AG09309 (cell line): Measurements from ENCODE around the gene RAB44.
A peak's percentile ranks its signal among the peaks of the same experiment; 100 is the strongest.

Experiments used
- DNase-seq: peaks from one replicate; pipeline ENCODE4 v3.0.0-alpha.2; 2010; ENCODE audit warnings: low read depth
- H3K4me3 ChIP-seq: 2 replicates; pipeline ENCODE4 v1.5.1; 2011; ENCODE audit warnings: mild to moderate bottlenecking, low read depth, low read length, moderate library complexity; ENCODE audit not compliant: control insufficient read depth
- TF ChIP-seq, protein P1 (sequence below): IDR thresholded peaks from 2 replicates; pipeline ENCODE4 v1.5.1; 2011; ENCODE audit warnings: mild to moderate bottlenecking, low read depth, low read length, inconsistent platforms; ENCODE audit not compliant: insufficient read depth, control insufficient read depth; ENCODE audit errors: missing control alignments

RAB44 gene

DNA sequence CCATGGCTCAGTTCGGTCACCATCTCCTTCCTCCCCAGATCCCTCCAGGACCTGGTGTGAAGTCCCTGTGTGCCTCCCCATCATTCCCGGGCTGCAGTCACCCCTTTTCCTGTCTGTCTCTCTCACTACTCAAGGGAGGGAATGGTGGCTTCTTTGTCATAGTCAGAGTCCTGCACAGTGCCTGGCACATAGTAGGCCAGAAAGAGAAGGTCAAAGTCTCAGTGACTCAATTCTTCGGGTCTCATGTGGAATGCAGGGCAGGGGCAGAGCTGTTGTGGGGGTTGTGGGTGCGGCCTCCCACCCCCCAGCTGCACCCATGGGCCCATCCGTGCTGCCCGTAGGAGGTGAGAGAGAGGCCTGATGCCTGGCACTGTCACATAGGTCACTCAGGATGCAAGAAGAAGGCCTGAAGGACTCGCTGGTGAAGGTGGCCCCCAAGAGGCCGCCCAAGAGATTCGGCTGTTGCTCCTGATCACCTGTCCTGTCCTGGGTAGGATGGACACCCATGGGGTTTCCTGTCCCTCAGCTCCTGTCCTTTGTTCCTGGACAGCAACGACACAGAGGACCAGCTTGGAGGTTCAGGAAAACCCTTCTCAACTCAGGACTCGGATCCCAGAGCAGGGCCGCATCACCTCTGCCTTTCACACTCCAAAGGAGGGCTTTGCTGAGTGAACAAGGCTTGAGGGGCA, 34.1 kb downstream of the RAB44 start:
- no peak overlapping the region for H3K4me3 ChIP-seq
- no peak for DNase-seq
- TF ChIP-seq, protein P1, sequence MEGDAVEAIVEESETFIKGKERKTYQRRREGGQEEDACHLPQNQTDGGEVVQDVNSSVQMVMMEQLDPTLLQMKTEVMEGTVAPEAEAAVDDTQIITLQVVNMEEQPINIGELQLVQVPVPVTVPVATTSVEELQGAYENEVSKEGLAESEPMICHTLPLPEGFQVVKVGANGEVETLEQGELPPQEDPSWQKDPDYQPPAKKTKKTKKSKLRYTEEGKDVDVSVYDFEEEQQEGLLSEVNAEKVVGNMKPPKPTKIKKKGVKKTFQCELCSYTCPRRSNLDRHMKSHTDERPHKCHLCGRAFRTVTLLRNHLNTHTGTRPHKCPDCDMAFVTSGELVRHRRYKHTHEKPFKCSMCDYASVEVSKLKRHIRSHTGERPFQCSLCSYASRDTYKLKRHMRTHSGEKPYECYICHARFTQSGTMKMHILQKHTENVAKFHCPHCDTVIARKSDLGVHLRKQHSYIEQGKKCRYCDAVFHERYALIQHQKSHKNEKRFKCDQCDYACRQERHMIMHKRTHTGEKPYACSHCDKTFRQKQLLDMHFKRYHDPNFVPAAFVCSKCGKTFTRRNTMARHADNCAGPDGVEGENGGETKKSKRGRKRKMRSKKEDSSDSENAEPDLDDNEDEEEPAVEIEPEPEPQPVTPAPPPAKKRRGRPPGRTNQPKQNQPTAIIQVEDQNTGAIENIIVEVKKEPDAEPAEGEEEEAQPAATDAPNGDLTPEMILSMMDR, result no peak

DNA sequence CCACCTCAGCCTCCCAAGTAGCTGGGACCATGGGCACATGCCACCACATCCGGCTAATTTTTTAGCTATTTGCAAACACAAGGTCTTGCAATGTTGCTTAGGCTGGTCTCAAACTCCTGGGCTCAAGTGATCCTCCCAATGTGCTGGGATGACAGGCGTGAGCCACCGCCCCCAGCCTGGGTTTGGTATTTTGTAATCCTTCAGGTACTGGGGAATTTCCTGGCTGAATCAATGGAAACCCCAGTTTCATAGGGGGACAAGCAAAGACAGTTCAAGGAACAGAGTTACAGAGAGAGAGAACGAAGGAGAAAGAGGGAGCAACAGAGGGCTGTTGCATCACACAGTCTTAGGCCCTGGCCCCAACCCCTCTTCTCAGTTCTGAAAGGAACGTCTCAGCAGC, 35.7 kb downstream of the RAB44 start:
- H3K4me3 ChIP-seq, result no peak overlapping the region
- TF ChIP-seq, protein P1, result no peak
- DNase-seq, result no peak

DNA sequence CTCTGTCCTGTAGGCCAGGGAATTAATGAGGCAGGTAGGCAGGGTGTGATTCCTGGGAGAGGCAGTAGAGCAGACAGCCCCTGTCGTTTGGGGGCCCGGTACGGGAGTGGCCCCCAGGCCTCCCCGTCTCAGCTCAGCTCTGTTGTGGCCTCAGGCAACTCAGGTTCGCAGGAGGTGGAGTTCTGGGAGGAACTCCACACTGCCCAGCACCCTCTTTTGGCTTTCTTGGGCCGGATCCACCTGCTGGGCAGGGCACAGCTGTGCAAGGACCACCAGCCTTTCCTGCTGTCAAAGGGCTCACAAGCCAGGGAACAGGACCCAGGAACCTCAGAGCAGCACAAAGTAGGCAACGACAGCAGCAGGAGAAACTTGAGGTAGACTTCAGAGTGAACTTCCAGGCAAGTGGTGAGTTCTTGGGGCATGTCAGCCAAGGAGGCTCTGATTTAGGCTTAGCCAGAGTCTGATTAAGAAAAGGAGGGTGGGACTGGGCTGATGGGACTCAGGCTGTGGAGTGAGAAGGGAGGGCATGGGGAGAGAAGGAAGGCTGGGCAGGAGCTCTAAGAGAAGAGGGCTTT, 36.9 kb downstream of the RAB44 start:
- TF ChIP-seq, protein P1, result no peak
- no peak for DNase-seq
- peak overlapping the region; percentile 21 for H3K4me3 ChIP-seq

DNA sequence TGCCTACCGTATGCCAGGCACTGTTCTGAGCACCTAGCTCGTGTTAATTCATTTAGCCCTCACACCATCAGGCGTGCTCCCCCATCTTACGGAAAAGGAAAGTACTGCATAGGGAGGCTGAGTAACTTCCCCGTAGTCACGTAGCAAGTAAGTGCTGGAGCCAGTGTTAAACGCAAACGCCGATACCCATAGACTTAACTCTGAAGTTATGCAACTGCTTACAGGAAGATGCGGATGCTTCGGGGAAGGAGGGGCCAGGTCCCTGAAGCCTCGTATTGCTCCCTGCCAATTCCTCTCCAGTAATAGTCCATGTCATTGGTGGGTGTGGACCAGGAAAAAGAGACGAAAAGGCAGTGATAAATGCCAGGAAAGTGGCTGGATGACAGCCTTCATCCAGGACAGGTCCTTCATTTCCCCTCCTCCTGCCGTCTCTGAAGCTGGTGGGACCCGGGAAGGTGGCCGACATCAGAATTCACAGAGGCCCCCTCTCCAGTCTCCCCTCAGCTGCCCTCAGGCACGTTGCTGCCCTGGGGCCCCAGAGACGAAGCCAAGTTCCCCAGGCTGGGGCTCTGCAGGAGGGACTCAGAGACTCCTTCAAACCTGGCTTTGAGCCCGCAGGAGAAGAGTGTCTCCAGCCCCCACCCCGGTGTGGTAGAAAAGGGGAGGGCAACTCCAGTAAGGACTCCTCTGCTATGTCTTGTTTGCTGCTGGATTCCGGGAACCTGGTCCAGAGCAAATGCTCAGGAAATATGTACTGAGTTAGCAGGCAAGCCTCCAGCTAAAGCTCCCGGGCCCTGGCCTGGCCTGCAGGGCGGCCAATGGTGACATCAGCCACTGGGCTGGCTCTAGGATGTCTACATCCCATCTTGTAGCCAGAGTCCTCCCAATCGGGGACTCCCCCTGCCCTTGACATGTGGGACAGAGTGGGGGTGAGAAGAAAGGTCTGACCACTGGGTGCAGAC, 37.8 kb downstream of the RAB44 start:
- H3K4me3 ChIP-seq, result peak overlapping the region; percentile 21
- TF ChIP-seq, protein P1, result peak; percentile 20
- DNase-seq, result peak; percentile 91

DNA sequence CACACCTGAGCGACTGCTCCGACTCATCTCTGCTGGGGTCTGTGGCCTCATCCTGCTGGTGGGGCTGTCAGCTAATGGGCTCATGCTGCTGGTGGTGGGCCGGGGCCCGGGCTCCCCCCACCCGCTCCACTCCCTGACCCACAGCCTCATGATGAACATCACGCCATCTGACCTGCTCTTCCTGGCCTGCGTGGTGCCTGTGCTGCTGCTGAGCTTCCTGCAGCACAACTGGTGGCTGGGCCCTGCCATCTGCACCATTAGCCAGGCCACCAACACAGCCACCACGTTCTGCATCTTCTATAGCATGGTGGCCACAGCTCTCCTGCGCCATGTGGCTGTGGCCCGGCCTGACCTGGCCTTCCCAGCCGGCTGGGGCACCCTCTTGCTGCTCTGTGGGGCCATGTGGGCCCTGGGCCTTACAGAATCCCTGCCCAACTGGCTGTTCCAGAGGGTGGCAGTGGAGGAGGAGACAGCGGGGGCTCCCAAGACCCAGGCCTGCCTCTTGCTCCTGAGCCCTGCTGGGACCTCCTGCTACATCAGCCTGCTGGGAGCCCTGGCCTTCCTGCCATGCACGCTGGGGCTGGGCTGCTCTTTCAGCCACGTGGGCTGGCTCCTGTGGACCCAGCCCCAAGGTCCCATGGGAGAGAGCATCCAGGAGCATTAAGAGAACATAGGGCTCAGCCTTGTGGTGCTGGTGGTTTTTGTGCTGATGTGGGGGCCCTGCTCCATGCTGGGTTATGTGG, 39.6 kb downstream of the RAB44 start:
- TF ChIP-seq, protein P1, result no peak
- no peak for DNase-seq
- no peak overlapping the region for H3K4me3 ChIP-seq

DNA sequence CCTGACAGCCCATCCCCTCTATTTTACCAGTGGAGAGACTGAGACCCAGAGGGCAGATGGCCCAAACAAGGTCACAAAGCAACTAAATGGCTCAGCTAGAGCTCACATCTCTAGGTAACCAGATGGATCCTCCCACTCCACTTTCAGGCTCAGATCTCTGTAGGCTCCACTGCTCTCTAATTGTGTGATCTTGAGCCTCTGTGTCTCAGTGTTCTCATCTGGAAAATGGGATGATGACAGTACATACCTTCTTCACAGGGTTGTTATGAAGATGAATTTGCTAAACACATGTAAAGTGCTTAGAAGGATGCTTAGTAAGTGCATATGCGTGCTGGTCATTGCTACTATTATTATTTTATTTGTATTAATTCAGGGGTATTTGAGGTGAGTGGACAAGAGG, 40.5 kb downstream of the RAB44 start:
- no peak overlapping the region for H3K4me3 ChIP-seq
- TF ChIP-seq, protein P1, result no peak
- DNase-seq, result no peak
